GM12864 (cell line): ENCODE data around the gene FBXO21.

Experiments
- DNase-seq: peaks from one replicate; pipeline ENCODE4 v3.0.0-alpha.2; 2011; ENCODE audit warnings: low read depth
- H3K4me3 ChIP-seq: 2 replicates; pipeline ENCODE4 v1.5.1; 2011; ENCODE audit warnings: mild to moderate bottlenecking, low read depth, low read length, control low read depth
- CTCF ChIP-seq: IDR thresholded peaks from 2 replicates; pipeline ENCODE4 v1.5.1; 2011; ENCODE audit warnings: low read depth, mild to moderate bottlenecking, moderate library complexity, low read length, control low read depth, inconsistent platforms; ENCODE audit errors: missing control alignments

Gene FBXO21

GRCh38 chr12:117139025-117139717, 51.1 kb downstream of the FBXO21 start:
- no peak for DNase-seq
- H3K4me3 ChIP-seq: no peak overlapping the region
- TF ChIP-seq CTCF: no peak

GRCh38 chr12:117134721-117135120, 55.5 kb downstream of the FBXO21 start:
- no peak for TF ChIP-seq CTCF
- DNase-seq: no peak
- H3K4me3 ChIP-seq: no peak overlapping the region

DNA sequence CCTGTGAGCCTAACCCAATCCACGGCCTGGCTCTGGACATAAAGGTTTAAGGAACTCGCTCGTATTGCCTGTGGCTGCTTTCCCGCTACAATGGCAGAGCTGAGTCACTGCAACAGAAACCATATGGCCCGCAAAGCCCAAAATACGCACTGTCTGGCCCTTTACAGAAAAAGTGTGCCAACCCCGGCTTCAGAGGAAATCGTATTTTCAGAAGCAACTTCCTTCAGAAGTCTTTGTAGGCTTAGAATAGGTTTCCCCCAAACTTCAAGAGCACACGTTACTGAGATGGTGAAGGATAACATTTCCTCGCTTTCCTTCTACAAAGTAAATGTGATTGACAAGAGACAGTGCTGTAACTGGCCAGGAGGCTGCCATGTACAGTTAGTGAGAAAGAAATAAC, 56.2 kb downstream of the FBXO21 start:
- no peak overlapping the region for H3K4me3 ChIP-seq
- no peak for TF ChIP-seq CTCF
- no peak for DNase-seq

DNA sequence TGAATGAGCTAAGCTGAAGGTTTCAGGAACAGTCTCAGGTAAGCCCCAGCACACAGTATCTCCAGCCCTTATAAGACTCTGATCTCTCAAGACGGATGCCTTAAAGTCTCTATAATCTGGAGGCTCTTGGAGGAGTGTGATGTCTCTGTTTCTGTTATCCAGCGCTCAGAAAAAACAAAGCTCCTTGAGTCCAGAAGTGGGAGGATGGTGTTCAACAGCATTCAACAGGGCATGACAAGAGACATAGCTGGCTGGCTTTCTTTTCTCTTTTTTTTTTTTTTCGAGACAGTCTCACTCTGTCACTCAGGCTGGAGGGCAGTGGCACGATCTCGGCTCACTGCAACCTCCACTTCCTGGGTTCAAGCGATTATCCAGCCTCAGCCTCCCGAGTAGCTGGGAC, 59.5 kb downstream of the FBXO21 start:
- no peak overlapping the region for H3K4me3 ChIP-seq
- TF ChIP-seq CTCF: no peak
- DNase-seq: no peak

DNA sequence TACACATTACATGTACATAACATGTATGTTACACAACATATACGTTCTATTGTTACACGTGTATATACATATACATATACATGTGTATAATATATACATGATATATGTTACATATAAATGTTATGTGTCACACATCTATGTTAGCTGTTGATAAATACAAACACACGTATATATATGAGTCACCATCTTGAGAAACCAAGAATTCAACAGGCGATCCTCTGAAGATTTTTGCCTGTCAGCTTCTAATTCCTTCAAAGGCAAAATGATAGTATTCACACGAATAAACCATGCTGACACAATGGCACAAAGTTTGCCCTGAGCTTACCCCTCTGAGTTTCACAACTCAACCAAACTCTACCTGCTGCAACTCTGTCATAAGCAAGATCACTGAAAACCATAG, 60.9 kb downstream of the FBXO21 start:
- DNase-seq: no peak
- no peak overlapping the region for H3K4me3 ChIP-seq
- no peak for TF ChIP-seq CTCF

GRCh38 chr12:117127933-117128823, 62.1 kb downstream of the FBXO21 start:
- no peak overlapping the region for H3K4me3 ChIP-seq
- TF ChIP-seq CTCF: no peak
- no peak for DNase-seq
